Measurements from ENCODE around the gene NEURL1B.
"Not testable (repeated sequence)": the region's sequence is repeated elsewhere in the genome, so short reads cannot be mapped to it uniquely, and the experiment has no call there.

The NEURL1B gene, protein sequence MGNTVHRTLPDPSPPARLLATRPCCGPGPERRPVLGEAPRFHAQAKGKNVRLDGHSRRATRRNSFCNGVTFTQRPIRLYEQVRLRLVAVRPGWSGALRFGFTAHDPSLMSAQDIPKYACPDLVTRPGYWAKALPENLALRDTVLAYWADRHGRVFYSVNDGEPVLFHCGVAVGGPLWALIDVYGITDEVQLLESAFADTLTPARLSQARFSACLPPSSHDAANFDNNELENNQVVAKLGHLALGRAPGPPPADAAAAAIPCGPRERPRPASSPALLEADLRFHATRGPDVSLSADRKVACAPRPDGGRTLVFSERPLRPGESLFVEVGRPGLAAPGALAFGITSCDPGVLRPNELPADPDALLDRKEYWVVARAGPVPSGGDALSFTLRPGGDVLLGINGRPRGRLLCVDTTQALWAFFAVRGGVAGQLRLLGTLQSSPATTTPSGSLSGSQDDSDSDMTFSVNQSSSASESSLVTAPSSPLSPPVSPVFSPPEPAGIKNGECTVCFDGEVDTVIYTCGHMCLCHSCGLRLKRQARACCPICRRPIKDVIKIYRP

DNA sequence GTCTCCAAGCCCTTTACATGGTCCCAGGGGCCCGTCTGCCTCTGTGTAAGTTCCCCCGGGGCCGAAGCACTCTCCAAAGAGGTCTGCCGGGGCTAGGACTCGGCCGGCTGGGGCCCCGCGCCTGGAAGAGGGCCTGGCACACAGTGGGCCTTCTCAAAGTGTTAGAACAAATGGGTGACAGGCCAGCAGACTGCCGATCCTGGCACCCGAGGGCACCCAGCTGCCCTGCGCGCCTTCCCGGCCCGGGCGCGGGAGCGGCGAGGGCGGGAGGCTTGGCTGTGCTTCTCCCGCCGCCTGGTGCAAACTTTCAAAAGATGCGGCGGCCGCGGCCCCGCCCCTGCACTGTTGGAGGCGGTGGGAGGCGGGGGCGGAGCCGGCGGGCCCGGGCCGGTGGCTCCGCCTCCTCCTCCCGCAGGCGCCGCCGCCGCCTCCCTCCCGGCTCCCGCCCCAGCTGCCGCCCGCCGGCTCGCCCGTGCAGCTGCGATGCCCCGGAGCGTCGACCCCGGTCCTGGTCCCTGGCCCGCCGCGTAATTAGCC lies at the start of gene NEURL1B:
NEURL1B (plus strand) TSS at position 442 of the 537 bp plus-strand sequence. CDS start 144 bp downstream, outside the sequence.
- DNase-seq (ENCODE audit: low read depth in 2 of 2) = peak in 1 of 2 donors; percentile 3

DNA sequence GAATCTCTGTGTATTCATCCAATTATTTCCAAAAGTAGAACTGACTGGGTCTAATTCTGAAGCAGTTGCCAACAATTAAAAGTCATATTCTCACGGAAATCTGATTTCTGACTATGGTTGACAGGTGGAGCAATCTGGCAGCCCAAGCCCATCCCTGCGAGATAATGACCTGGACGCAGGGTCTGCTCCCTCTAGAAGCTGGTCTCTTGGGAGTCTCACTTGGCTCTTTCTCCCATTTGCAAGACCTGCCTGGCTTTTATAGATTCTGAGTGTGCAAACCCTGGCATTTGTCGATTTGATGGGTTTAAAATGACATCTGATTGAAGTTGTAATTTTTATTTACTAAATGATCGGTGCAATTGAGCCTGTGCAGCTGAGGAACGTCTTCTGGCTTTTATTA lies 49.4 kb upstream of the NEURL1B start:
- DNase-seq (ENCODE audit: low read depth in 2 of 2) = no peak

DNA sequence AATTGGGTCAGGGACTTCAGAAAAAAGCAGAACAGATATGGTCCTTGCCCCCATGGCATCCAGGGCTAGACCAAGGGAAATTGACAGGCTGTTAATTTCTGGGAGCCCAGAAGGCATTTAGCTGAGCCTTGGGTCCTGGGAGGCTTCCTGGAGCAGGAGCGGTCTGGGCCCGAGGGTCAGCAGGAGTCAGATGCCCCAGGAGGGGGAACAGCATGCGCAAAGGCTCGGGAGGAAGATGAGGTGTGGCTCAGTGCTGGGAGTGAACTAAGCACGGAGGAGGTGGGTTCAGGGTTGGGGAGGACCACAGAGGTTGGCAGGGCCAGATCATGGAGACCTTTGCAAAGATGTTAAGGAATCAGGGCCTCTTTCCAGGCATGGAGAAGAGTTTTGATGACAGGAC lies 48.2 kb upstream of the NEURL1B start:
- DNase-seq (ENCODE audit: low read depth in 2 of 2) = no peak

DNA sequence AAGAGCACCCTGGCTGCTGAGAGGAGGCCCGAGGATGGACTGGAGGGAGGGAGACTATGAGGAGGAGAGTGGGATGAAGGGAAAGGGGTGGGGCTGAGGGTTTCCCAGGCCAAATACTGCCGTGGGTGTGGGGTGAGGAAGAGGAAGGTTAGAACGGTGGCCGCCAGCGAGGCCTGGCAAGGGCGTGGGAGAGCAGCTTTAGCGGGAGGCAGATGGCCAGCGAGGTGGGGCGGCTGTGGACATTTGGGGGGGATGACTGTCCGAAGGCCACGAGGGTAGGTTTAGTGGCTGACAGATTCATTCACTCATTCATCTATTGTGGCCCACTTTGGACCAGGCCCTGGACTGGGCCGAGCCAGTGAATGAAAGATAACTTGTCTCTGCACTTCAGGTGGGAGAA lies 47.8 kb upstream of the NEURL1B start:
- DNase-seq (ENCODE audit: low read depth in 2 of 2) = no peak

DNA sequence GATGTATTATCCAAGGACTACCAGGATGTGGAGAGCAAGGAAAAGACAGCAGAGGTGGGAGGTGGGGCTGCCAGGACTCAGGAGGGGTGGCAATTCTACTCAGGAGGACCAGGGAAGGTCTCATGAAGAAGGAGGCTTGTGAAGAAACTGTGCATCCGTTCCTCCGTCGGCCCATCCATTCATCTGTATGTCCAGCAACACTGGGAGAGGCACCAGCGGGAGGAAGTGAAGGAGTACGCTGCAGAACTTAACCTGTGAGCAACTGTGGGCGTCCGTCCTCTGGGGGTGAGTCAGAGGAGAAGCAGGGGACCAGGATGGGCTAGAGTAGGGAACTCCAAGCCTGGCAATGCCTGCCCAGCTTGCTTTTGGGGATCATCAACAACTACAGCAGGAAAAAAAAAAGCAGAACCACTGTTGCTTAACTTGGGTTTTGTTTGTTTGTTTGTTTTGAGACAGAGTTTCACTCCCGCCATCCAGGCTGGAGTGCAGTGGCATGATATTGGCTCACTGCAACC lies 47.3 kb upstream of the NEURL1B start:
- no peak for DNase-seq (ENCODE audit: low read depth in 2 of 2)

DNA sequence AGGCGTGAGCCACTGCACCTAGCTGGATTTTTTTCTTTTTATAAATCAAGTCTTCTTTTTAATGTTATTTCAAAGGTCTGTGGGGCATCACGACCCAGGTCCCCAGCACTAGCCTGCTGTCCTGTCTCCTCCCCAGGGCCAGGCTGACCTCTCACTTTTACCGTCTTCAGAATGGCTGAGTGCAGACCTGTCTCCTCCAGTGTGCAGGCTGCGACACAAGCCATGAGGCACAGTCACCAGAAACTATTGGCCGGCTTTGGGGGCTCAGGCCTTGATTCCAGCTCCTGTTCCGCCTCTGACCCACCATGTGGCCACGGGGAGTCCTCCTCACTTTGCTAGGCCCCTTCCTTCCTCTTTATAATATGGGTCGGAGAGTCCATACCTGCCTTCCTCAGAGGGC lies 46.6 kb upstream of the NEURL1B start:
- DNase-seq (ENCODE audit: low read depth in 2 of 2) = no peak

DNA sequence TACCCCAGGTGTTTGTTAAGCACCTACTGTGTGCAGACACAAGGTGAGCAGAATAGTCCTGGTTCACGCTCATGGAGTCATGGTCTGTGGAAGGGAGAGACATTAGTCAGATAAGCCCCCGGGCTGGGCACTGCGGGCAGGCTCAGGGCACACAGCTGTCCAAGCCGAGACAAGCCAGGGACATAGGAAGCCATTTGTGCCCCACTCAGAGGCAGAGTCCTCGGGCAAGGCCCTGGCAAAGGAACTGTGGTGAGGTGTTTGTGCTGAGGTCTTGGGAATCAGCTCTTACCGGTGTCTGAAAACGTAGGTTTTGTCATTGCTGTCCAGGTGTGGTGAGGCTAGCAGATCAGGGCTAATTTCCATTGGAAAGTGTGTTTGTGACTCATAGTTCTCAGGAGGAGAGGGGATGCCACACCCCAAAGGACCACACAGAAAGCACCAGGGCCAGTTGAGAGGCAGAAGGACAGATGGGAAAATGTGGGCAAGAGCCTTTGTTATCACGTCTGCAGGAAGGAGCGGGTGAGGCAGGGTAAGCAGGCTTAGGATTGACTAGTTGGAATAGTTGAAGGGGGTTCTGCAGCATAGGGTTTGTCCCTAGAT lies 46.1 kb upstream of the NEURL1B start:
- DNase-seq (ENCODE audit: low read depth in 2 of 2) = no peak

DNA sequence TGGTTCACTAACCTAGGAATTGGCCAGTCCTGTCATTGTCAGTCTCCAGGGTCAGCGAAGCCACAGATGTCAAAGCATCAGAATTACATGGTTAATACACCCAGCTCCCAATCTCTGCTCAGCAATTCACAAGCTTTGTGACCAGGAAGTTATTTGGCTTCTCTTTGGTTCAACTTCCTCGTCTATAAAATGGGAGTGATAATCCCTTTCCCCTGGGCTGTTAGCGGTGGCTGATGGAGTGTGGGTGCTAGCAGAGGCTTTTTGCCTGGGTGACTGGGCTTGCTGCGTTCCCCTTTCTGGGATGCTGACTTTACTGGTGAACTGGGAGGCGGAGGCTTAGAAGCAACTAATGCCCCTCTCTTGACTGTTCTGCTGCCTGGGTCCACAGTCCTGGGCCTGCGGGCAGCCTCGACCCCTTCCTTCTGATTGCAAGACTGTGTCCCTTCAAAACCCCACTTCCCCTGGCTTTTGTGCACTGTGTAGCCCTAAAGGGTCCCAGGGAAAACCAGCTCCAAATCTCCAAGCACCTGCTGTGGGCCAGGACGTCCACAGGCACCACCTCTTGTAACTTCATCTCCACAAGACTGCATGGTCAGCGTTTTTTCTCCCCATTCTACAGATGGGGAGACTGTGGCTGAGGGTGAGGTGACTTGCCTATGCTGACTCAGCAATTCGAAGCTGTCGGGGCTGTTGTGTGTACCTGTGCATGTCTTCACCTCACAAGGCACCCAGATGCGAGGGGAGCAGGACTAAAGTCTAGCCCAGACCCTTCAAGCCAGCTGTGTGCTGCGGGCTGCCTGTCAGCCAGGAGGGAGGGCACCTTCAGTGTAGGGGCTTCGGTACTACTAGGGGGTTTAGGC lies 45.2 kb upstream of the NEURL1B start:
- DNase-seq (ENCODE audit: low read depth in 2 of 2) = no peak

DNA sequence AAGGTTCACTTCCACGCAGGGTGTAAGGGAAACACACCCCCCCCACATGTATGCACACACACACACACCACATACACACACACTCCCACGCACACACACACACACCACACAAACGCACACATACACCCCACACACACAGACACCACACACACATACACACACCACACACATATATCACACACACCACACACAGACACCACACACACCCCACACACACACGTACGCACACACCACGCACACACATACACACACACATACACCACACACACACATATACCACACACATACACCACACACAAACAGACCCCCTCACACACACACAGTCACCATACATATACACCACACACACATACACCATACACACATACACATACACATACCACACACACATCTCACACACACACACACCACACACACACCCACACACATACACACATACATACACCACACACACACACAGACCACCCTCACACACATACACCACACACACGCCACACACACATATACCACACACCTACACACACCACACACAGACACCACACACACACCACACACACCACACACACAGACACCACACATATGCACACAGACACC lies 44.3 kb upstream of the NEURL1B start:
- no peak for DNase-seq (ENCODE audit: low read depth in 2 of 2)

DNA sequence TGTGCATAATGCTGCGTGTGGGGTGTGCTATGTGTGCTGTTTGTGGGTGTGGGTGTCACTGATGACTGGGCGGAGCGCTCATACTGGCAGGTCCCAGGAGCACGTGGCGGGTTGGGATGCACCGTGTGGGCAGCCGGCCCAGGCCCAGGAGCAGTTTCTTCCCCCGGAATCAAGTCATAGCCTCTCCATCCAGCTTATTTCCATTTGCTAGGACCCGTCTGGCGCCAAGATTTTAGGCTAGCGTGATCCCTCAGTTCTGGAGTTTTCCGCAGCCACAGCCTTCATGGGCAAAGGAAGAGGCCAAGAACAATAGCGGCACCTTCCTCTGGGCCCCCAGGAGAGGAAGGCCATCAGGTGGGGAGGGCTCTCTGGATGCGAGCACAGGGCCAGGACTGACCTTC lies 43.3 kb upstream of the NEURL1B start:
- DNase-seq (ENCODE audit: low read depth in 2 of 2) = no peak

DNA sequence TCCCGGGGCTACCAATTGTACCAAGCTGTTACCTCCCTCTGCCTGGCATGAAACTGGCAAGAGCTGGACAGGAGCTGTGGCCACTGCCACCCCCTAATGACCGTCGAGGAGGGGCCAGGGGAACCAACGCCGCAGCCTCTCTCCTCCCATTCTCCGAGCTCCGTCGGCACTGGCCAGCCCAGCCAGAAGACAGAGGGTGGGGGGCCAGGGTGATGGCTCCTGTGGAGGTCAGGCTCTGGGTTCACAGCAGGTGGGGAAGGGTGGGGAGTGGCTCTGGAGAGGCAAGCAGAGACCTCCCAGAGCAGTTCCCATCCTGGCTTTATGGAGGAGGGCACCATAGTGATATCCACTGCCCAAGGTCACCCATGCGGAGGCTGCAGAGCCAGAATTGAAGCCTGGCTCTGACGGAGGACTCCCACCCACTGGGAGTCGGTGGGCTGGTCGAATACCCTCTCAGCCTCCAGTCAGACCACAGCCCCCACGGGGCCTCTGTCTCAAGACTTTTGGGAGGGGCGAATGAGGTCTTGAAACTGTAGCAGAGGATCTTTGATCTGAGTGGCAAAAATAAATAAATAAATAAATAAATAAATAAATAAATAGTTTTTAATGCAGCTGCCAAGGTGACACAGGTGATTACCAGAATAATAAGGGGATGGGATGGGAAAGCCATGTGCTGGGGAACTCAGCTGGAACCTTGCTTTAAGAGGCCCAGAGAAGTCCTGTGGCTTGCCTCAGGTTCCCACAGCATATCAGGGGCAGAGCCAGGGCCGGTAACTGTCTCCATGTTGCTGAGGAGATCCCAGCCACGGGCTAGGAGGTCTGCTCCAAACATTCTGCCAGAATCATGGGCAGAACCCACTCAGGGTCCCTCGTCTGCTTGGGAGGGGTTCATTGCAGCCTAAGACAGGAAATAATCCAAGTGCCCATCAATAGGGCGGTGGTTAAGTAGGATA lies 42.5 kb upstream of the NEURL1B start:
- DNase-seq (ENCODE audit: low read depth in 2 of 2) = no peak

DNA sequence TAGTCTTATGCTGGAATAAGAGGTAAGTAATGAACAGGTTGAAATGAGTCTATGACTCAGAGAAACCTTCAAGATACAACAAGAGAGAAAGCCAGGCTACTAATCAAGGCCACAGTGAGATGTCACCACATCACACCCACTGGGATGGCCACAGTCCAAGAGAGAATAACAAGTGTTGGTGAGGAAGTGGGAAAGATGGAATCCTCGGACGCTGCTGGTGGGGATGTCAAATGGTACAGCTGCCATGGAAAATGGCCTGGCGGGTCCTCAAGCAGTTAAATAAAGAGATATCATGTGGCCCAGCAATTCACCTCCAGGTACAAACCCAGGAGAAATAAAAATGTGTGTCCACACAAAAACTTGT lies 41.9 kb upstream of the NEURL1B start:
- DNase-seq (ENCODE audit: low read depth in 2 of 2) = no peak

DNA sequence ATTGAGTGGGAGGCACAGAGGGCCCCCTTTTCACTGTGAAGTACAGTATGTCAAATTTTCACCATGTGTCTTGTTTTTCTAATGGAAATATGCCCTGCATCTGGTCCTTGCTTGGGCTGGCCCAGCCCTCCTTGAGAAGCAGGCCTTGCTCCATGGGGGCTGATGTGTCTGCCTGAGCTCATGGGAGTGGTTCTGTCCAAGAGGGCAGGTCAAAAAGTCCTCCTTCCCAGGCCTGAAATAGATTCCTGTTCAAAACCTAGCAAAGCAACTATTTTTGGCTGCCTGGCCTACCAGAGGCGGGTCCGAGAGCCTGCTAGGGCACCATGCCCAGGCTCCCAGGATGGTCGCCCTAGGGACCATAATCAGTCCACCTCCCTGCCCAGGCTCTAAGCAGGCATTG lies 40.5 kb upstream of the NEURL1B start:
- DNase-seq (ENCODE audit: low read depth in 2 of 2) = no peak

DNA sequence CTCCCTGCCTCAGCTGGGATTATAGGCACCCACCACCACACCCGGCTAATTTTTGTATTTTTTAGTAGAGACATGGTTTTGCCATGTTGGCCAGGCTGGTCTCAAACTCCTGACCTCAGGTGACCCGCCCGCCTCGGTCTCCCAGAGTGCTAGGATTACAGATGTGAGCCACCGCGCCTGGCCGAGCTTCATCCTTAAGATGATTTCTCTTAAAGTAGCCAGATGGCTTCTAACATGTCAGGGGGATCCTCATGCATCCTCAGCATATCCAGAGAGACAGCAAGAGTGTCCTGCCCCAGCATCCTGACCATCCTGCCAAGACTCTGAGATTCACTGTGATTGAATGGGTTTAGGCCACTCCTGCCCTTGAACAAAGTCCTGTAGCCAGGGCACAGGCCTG lies 39.5 kb upstream of the NEURL1B start:
- not testable (repeated sequence) for DNase-seq (ENCODE audit: low read depth in 2 of 2)

DNA sequence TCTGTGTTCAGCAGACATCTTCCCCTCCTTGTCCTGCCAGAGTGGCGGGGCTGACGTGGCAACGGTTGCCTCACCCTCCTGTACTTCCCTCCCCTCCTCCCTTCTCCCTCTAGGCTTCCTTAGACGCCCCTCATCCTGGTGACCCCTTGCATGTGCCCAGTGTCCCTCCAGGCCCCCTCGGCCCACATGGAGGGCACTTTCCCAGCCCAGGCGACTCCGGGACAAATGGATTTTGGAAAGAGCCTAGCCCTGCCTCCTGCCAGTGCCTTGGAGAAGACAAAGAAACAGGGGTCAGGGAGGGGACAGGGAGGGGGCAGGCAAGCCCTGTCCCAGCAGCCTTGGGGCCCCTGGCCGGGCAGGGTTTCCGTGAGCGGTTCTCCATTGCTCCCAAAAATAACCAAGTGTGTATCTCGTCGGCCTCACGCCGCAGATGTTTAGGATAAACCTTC lies 38.3 kb upstream of the NEURL1B start:
- DNase-seq (ENCODE audit: low read depth in 2 of 2) = no peak

DNA sequence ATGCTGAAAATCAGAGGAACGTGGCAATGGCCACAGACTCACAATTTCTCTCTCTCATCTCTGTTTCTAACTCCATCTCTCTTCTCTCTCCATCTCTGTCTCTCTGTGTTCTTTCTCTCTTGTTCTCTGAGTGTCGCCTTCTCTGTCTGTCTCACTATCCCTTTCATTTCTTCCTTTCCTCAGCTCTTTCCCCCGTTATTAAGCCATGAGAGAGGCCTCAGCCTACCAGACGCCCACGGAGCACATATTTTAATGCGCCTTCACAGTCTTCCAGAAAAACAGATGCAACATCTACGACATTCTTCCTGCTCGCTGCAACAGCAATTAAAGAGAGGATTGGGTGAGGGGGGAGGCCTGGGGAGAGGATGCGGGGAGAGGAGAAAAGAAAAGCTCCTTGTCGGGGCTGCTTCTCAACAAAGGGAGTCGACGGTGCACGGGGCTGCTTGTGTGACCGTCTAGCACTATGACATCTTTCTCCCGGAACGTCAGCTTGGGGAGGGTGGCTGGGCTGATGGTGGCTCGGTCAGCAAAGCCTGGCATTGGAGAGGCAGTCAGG lies 37.7 kb upstream of the NEURL1B start:
- DNase-seq (ENCODE audit: low read depth in 2 of 2) = no peak

DNA sequence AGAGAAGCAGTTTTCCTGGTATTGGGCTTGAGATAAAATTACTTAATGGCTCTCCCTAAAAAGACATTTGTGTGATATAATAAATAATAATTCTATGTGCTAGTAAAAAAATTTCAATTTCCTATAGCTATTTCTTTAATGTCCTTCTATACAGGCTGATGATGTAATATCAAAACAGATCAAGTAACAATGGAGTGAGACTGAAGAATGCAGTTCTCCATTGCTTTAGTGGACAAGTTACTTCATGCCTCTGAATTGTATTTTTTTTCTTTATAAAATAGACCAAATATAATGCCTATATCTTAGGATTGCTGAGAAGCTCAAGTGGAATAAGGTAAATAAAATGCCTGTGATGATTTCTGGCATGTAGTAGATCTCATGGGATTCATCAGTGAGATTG lies 35.6 kb upstream of the NEURL1B start:
- no peak for DNase-seq (ENCODE audit: low read depth in 2 of 2)

DNA sequence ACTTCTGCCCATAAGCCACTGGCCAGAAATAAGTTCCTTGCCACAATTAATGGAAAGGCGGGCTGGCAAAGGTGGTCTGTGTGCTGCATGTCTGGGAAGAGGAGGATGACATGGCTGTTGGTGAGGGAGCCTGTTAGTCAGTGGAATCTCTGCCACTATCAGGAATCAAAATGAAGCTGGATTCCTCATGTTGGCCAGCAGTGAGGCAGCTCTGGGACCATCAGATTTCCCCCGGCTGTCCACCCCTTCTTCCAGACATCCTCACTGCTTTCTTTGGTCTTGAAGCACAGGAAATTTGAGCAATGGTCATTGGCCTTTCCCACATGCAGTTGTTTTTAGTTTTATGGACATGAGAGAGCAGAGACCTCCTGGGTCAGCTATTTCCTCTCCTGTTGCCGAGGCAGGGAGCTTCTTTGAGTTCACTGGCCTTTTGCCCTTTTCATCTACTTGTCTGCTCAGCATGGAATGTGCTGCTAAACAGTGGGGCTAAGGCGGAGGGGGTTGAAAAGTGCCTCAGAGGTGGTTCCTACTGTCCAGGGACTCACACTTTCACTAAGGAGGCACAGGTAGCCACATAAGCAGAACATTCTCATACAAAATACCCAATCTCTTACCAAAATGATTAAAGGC lies 34.8 kb upstream of the NEURL1B start:
- DNase-seq (ENCODE audit: low read depth in 2 of 2) = no peak

DNA sequence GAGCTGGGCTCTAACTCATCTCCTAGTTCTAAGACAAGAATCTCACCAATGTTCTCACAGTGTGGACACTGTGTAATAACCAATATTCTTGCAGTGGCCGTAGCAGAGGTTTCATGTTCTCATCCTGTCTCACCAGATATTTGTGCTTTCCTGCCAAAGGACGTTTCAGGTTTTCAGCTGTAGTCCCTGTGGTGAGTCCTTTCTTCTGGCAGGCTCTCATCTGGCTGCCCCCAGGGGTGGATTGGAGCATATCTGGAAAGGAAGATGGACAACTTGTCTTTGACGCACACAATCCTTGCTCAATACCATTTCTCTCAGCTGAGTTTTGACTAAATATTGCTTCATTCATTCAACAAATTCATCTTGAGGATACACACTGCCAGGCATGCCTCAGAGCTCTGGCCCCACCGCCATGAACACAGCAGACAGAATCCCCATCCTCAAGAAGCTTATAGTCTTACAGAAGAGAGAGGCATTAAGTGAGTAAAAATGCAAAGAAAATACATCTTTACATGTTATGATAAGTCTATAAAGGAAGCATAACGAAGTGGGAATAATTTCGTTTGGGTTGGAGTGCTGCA lies 33.8 kb upstream of the NEURL1B start:
- no peak for DNase-seq (ENCODE audit: low read depth in 2 of 2)
